ENCODE measurements around the gene MYO16. TPM values are rescaled to one million over a fixed set of nuclear protein-coding genes. Genes with fewer than 3 reads are reported as not detected.

The MYO16 gene
- total RNA-seq, 1 donor from 2014 or later: 0.24 TPM

GRCh38 chr13:108621462-108621861, 7.9 kb upstream of the MYO16 start:
- DNase-seq (no peak), ATAC-seq (no peak)
- H3K4me3 ChIP-seq: no peak overlapping the region
- no peak for TF ChIP-seq CTCF (IDR thresholded peaks at IDR 0.05)
- no peak overlapping the region for H3K27ac ChIP-seq
- no peaks in the 10 kb centered on the region for H3K9me3 ChIP-seq
- no peaks in the 10 kb centered on the region for H3K36me3 ChIP-seq
- H3K4me1 ChIP-seq: no peaks in the 10 kb centered on the region
- no peaks in the 10 kb centered on the region for H3K27me3 ChIP-seq (ENCODE audit: low read depth)
- intact Hi-C loops (cut with DNase I): no loop called here

- no peak overlapping the region for H3K27ac ChIP-seq
- TF ChIP-seq CTCF (IDR thresholded peaks at IDR 0.05): no peak
- no peak overlapping the region for H3K4me3 ChIP-seq
- no peaks in the 10 kb centered on the region for H3K9me3 ChIP-seq
- DNase-seq (no peak), ATAC-seq (no peak)
- no peaks in the 10 kb centered on the region for H3K27me3 ChIP-seq (ENCODE audit: low read depth)
- intact Hi-C loops (cut with DNase I): no loop called here
- H3K36me3 ChIP-seq: no peaks in the 10 kb centered on the region
- H3K4me1 ChIP-seq: no peaks in the 10 kb centered on the region
Observed at GRCh38 chr13:108624108-108624507, 5.3 kb upstream of the MYO16 start.

GRCh38 chr13:108624979-108625378, 4.4 kb upstream of the MYO16 start:
- Histone ChIP-seq H3K4me3 (no peak overlapping the region), H3K9me3 (no peaks in the 10 kb centered on the region), H3K36me3 (no peaks in the 10 kb centered on the region), H3K27ac (no peak overlapping the region), H3K4me1 (no peaks in the 10 kb centered on the region), H3K27me3 (ENCODE audit: low read depth) (no peaks in the 10 kb centered on the region)
- DNase-seq: no peak
- ATAC-seq: no peak
- no peak for TF ChIP-seq CTCF (IDR thresholded peaks at IDR 0.05)
- intact Hi-C loops (cut with DNase I): no loop called here

- Histone ChIP-seq H3K27ac (no peak overlapping the region), H3K9me3 (no peaks in the 10 kb centered on the region), H3K36me3 (no peaks in the 10 kb centered on the region), H3K4me1 (no peaks in the 10 kb centered on the region), H3K27me3 (ENCODE audit: low read depth) (no peaks in the 10 kb centered on the region), H3K4me3 (no peak overlapping the region)
- ATAC-seq (no peak), DNase-seq (no peak)
- no peak for TF ChIP-seq CTCF (IDR thresholded peaks at IDR 0.05)
- intact Hi-C loops (cut with DNase I): no loop called here
Observed at GRCh38 chr13:108629988-108630387, 577 bp downstream of the MYO16 start.

GRCh38 chr13:108632649-108633167, 3.3 kb downstream of the MYO16 start:
- Histone ChIP-seq H3K4me1 (no peaks in the 10 kb centered on the region), H3K9me3 (no peaks in the 10 kb centered on the region), H3K27ac (no peak overlapping the region), H3K36me3 (no peaks in the 10 kb centered on the region), H3K4me3 (no peak overlapping the region), H3K27me3 (ENCODE audit: low read depth) (no peaks in the 10 kb centered on the region)
- intact Hi-C loops (cut with DNase I): no loop called here
- DNase-seq: no peak
- TF ChIP-seq CTCF (IDR thresholded peaks at IDR 0.05): no peak
- ATAC-seq: no peak

- Histone ChIP-seq H3K27ac (no peak overlapping the region), H3K4me3 (no peak overlapping the region), H3K36me3 (no peaks in the 10 kb centered on the region), H3K4me1 (no peaks in the 10 kb centered on the region), H3K9me3 (no peaks in the 10 kb centered on the region), H3K27me3 (ENCODE audit: low read depth) (no peaks in the 10 kb centered on the region)
- ATAC-seq: no peak
- DNase-seq: no peak
- intact Hi-C loops (cut with DNase I): no loop called here
- TF ChIP-seq CTCF (IDR thresholded peaks at IDR 0.05): no peak
Observed at GRCh38 chr13:108638901-108639300, 9.5 kb downstream of the MYO16 start.
